Measurements from ENCODE around the gene POLR1E. TPM values are rescaled to one million over a fixed set of nuclear protein-coding genes. Genes with fewer than 3 reads are reported as not detected.

Gene POLR1E
- total RNA-seq, 1 donor from 2014 or later, result 23.2 TPM

- no peak for DNase-seq (ENCODE audit: low read depth)
- TF ChIP-seq CTCF (conservative IDR thresholded peaks at IDR 0.05; ENCODE audit: low read depth, low read length), result no peak
- H3K4me3 ChIP-seq (ENCODE audit: low read depth, low read length), result no peak overlapping the region
These were observed 43.2 kb upstream of the POLR1E start for GRCh38 chr9:37442556-37442955.

GRCh38 chr9:37443566-37443965 is 42.2 kb upstream of the POLR1E start:
- H3K4me3 ChIP-seq (ENCODE audit: low read depth, low read length), result no peak overlapping the region
- no peak for TF ChIP-seq CTCF (conservative IDR thresholded peaks at IDR 0.05; ENCODE audit: low read depth, low read length)
- DNase-seq (ENCODE audit: low read depth), result no peak

- H3K4me3 ChIP-seq (ENCODE audit: low read depth, low read length), result no peak overlapping the region
- no peak for TF ChIP-seq CTCF (conservative IDR thresholded peaks at IDR 0.05; ENCODE audit: low read depth, low read length)
- DNase-seq (ENCODE audit: low read depth), result no peak
These were observed 40.9 kb upstream of the POLR1E start for GRCh38 chr9:37444890-37445289.

GRCh38 chr9:37445832-37446231 is 39.9 kb upstream of the POLR1E start:
- H3K4me3 ChIP-seq (ENCODE audit: low read depth, low read length), result no peak overlapping the region
- no peak for TF ChIP-seq CTCF (conservative IDR thresholded peaks at IDR 0.05; ENCODE audit: low read depth, low read length)
- no peak for DNase-seq (ENCODE audit: low read depth)

- no peak overlapping the region for H3K4me3 ChIP-seq (ENCODE audit: low read depth, low read length)
These were observed 39.3 kb upstream of the POLR1E start for GRCh38 chr9:37446401-37446800.

GRCh38 chr9:37447111-37447510 is 38.6 kb upstream of the POLR1E start:
- no peak for TF ChIP-seq CTCF (conservative IDR thresholded peaks at IDR 0.05; ENCODE audit: low read depth, low read length)
- no peak for DNase-seq (ENCODE audit: low read depth)
- H3K4me3 ChIP-seq (ENCODE audit: low read depth, low read length), result no peak overlapping the region

More at GRCh38 chr9:37446401-37446800, 39.3 kb upstream of the POLR1E start:
- no peak for TF ChIP-seq CTCF (conservative IDR thresholded peaks at IDR 0.05; ENCODE audit: low read depth, low read length)
- DNase-seq (ENCODE audit: low read depth), result no peak

GRCh38 chr9:37449862-37450632 is 35.7 kb upstream of the POLR1E start:
- no peak overlapping the region for H3K4me3 ChIP-seq (ENCODE audit: low read depth, low read length)
- DNase-seq (ENCODE audit: low read depth), result no peak
- TF ChIP-seq CTCF (conservative IDR thresholded peaks at IDR 0.05; ENCODE audit: low read depth, low read length), result no peak

Data from epithelial cell of proximal tubule (primary cell).